Activated T-cell treated with anti-CD3 and anti-CD28 coated beads for 4 hours (primary cell): Measurements from ENCODE around the gene SEMA4B.
"Not testable (repeated sequence)": the region's sequence is repeated elsewhere in the genome, so short reads cannot be mapped to it uniquely, and the experiment has no call there.

Experiments used
- DNase-seq: peaks from one replicate; pipeline ENCODE4 v3.0.0-alpha.2; 2020

SEMA4B gene

DNA sequence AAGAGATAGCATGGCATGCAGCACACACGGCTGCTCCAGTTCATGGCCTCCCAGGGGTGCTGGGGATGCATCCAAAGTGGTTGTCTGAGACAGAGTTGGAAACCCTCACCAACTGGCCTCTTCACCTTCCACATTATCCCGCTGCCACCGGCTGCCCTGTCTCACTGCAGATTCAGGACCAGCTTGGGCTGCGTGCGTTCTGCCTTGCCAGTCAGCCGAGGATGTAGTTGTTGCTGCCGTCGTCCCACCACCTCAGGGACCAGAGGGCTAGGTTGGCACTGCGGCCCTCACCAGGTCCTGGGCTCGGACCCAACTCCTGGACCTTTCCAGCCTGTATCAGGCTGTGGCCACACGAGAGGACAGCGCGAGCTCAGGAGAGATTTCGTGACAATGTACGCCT, 27.8 kb downstream of the SEMA4B start:
- no peak for DNase-seq

DNA sequence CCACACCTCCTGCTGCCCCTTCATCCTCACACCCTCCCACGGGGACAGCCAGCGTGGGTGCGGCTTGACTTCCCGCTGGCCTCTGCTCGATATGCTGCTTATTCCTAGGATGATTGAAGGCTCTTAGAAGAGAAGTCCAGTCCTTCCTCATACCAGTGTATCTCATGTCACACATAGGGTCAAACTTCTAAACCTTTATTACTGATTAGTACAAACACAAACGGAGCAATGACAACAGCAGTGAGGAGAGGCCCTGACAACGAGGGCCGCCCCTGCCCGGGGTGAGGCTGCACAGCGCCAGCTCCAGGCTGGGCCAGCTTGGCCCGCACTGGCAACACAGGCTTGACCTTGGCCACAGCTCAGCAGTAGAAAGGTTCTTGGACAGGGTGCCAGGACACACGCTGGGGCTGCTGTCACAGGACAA, 29.0 kb downstream of the SEMA4B start:
- DNase-seq, result no peak

DNA sequence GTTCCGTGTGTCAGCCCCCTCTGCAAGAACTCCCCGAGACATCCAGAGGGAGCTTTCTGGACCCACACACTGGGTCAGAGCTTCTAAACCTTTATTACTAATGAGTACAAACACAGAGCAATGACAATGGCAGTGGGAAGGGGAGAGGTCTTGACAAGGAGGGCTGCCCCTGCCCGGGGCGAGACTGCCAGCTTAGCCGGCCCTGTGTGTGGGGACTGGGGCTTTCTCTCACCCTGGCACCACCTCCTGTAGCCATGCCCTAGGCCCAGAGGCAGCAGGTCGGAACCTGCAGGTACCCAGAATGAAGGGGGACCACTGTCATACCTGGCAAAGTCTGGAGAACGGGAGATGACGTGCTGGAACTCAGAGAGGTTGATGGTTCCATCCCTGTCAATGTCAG, 29.5 kb downstream of the SEMA4B start:
- no peak for DNase-seq

DNA sequence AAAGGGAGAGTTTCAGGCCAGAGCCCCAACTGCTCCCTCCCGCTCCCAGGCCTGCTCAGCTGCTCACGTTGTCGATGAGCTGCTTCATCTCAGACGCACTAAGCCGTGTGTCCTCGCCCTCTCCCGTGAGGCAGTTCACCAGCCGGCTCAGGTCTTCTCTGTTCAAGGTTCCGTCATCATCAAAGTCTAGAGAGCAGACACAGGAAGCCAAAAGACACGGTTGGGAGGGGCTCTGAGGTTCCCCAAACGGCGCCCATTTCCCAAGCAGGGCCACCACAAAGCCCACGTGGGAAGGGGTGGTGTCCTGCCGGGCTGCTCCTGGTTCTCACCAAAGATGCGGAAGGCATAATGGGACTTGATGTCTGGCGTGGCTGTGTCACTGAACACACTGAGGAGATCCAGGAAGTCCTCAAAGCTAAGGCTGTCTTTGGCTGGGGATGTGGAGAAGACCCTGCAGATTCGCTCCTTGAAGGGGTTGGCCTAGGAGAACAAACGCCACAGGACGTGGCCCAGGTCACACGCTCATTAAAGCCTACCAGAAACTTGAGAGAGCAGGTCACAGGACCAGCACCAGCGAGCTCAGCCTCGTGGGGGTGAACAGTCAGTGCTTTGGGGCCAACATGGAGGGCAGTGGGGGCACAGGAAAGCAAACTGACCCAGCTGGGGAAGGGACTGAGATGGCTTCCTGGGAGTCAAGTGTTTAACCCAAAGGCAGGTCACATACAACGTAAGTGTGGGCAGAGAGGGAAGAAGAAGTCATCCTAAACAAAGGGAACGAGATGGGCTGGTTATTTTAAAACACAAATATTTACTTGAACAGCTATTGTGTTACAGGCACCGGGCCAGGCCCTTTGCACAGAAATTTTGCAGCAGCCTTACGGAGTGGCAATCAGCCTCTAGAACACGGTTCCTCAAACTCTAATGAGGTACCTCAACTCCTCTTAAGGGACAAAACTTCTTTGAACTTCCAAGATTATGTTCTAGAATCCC, 30.2 kb downstream of the SEMA4B start:
- peak; percentile 50 for DNase-seq

DNA sequence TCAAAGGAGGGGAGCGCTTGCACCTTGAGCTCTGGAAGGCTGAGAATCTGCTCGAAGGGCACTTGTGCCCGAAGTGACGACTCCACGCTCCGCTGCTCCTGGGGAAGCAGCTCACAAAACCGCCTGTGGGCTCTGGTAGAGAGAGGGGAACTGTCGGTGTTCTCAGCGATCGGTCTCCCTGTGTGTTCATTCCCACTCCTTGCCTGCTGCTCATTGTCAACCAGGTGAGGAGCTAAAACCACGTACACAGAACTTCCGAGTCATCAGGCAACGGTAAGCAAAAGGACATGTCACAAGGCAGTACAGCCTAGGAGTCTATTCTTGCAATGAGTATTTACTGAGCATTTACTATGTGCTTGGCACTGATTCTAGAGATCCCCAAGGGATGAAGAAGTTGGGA, 31.1 kb downstream of the SEMA4B start:
- no peak for DNase-seq

DNA sequence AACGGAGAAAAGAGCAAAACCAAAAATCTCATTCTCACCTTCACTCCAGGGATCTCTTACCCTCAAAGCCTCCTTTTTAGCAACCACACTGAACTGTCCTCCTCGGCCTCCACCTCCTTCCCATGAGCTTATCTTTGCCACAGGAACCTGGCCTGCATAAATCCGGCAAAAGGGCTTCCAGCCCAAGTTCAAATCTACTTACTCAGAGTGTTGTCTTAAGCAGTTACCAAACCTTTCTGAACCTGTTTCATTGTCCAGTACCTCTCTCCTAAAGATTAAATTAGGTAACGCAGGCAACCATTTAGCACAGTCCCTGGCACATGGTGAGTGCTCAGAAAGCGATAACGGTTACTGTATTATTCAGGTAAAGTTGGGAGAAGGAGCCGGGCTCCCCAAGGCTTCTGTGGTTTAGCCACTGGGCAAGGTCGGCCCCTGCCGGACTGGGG, 31.8 kb downstream of the SEMA4B start:
- DNase-seq, result no peak

DNA sequence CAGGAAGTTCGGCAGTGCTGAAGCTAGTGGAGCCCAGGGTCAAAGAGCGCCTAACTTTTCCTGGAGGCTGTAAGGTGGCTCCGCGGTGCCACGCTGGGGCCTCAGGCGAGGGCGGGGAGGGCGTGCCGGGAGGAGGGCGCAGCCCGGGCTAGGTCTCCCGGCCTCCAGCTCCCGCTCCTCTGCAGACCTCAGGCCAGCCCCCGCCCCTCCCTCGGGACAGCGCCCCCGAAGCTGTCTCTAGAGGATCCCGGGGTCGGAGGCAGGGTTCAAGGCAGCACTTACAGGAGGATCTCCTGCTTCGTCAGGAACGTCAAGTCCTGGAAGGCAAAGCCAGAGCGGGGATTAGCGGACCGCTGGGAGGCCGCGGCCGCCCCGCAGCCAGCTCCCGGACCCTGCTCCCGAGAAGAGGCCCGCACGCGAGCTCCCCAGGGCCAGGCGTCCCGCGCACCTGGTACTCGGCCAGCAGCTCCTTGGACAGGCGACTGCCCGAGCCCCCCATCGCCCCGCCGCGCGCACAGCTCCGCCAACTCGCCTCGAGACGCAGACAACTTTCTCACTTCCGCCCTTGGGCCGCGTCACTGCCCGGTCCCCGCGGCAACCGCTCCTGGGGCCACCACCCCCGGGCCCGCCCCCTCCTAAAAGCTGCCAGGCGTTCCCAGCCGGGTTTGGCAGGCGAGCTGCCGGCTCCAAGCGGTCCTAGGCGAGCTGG, 32.4 kb downstream of the SEMA4B start, which contains the start of gene CIB1:
Gene CIB1, minus strand, starts transcription at position 555 of the 709 bp plus-strand sequence. Its CDS starts 56 bp downstream, at position 499.
- peak; percentile 93 for DNase-seq

DNA sequence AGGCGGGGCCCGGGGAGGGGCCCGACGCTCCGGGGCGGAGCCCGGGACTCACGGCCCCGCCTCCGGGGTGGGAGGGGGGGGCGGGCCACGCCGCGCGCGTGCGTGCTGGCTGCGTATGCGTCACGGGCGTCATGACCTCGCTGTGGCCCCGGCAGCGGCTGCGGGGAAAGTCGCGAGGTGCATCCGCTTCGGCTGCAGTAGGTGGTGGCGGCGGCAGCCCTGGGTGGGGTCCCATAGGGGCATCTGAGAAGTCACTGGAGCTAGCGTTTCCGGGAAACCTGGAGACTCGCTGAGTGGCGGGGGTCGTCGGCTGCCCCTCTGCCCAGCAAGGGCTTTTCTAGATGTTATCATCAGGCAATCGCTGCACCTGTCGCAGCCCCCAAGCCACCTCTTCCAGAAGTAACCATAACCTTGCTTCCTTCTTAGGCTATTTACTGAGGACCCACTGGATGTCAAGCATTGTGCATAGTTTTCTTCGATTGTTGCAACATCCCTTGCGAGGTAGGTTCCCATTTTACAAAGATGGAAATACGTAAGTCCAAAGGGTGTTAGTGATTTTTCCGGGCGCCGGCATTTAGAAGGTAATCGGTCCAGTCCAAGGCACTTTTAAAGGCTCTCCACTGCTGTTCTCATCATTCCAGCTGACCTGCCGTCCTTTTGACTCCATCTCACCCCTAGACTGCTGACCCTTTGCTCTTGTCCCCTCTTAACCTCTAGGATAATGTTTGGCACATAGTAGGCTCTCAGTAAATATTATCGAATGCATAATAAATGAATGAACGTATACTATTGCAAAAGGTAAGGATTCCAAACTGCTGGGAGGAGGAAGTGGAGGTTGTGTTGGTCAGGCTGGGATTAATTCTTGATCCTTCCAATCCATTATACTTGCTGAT, 33.2 kb downstream of the SEMA4B start, which contains the start of gene GDPGP1:
Gene GDPGP1, plus strand, starts transcription at position 114 of the 893 bp plus-strand sequence. CDS start 6,700 bp downstream, outside the sequence.
- DNase-seq, result no peak

DNA sequence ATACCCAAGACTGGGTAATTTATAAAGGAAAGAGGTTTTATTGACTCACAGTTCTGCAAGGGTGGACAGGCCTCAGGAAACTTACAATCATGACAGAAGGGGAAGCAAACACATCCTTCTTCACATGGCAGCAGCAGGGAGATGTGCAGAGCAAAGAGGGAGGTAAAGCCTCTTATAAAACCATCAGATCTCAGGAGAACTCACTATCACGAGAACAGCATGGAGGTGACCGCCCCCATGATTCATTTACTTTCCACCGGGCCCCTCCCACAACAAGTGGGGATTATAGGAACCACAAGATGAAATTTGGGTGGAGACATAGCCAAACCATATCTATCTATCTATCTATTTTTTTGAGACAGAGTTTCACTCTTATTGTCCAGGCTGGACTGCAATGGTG, 38.2 kb downstream of the SEMA4B start:
- no peak for DNase-seq

DNA sequence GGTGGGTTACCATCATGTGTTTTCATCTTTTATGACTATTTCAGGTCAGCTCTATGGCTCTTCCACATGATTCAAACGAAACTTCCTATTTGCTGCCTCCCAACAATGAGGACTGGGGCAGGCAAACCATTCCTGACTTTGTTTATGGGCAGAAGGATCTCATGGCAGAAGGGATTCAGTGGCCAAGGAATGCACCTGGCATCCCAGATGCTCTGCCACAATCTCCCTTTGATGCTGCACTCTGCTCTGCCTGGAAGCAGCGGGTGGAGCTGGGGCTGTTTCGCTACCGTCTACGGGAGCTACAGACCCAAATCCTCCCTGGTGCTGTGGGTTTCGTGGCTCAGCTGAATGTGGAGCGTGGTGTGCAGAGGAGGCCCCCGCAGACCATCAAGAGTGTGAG, 39.7 kb downstream of the SEMA4B start:
- no peak for DNase-seq

DNA sequence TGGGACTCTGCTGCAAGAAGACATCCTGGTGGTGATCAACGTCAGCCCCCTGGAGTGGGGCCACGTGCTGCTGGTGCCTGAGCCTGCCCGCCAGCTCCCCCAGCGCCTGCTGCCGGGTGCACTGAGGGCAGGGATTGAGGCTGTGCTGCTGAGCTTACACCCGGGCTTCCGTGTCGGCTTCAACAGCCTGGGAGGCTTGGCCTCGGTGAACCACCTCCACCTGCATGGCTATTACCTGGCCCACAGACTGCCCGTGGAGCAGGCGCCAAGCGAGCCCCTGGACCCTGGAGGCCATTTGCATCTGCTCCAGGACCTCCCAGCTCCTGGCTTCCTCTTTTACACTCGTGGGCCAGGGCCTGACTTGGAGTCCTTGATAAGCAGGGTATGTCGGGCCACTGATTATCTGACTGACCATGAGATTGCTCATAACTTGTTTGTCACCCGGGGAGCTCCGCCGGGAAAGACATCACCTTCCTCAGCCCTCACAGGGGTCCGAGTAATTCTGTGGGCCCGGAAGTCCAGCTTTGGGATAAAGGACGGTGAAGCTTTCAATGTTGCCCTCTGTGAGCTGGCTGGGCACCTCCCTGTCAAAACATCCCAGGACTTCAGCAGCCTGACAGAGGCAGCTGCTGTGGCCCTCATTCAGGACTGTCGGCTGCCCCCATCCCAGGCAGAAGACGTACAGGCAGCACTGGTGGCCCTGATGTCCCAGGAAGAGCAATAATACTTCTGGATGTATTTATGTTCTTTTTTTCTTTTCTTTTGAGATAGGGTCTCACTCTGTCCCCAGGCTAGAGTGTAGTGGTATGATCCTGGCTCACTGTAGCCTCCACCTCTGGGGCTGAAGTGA, 40.4 kb downstream of the SEMA4B start:
- DNase-seq, result no peak

DNA sequence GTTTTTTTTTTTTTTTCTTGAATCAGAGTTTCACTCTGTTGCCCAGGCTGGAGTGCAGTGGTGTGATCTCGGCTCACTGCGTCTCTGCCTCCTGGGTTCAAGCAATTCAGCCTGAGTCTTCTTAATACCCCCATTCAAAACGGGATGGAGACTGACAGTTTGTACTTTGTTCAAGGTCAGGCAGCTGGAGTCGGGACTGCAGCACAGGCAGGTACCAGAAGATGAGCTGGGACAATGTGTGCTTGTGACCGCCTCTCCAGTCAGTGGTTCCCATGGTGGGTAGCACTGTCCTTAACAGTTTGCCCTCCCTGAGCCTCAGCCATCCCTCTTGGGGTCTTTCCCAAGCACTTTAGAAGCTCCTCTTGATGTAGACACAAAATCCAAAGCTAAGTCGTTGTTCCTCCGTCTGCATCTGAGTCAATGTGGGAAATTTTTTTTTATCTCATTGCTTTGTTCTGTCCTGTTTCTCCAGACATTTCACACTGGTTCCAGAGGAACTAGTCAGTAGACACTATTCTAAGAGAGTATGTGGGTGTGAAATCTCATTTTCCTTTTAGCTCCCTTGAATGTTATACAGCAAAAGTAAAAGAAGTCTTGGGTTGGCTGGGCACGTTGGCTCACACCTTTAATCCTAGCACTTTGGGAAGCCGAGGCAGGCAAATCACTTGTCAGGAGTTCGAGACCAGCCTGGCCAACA, 43.0 kb downstream of the SEMA4B start:
- DNase-seq, result no peak

DNA sequence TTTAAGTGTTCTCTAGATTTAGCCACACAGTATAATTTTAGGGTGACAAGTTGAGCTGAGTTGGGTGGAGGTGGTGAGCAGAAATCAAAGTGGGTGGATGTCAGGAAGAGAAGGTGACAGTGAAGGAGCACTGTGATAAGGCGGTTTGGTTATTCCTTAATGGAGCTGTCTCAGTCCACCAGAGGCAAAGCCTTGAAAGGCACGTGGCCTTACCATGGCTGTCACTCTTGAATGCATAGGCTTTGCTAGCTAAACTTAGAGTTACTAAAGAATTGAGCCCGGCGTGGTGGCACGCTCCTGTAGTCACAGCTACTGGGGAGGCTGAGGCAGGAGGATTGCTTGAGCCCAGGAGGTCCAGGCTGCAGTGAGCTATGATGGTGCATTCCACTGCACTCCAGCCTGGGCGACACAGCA, 47.7 kb downstream of the SEMA4B start:
- DNase-seq, result no peak

DNA sequence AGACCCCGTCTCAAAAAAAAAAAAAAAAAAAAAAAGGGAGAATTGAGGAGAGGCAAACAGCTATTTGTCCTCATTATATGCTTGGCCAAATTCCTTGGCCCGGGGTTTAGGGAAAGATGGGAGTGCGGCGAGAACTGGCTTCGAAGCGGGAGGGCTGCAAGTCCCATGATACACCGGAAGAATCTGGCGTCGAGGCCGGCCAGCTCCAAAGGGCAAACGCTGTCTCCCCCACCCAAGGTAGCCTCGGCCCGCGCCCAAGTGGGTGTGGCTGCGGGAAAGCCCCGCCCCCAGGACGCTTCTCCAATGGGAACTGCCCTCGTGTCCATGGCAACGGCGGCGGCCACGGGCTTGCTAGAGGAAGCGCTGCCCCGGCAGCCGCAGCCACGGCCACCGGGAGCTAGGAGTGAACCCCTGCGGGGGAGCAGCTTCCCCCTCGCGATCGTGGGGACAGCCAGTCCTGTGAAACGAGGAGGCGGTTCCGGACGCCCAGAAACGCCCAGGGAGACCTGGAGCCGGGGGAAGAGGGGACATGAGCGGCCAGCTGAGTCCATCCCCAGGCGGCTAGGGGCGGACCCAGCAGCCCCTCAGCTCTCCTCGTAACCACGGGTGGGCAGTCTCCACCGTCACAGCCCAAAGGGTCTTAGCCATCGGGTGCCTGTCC, 48.2 kb downstream of the SEMA4B start, which contains the start of gene TTLL13:
Gene TTLL13, plus strand, starts transcription at position 354 of the 661 bp plus-strand sequence. CDS start 1,075 bp downstream, outside the sequence.
- peak; percentile 60 for DNase-seq

DNA sequence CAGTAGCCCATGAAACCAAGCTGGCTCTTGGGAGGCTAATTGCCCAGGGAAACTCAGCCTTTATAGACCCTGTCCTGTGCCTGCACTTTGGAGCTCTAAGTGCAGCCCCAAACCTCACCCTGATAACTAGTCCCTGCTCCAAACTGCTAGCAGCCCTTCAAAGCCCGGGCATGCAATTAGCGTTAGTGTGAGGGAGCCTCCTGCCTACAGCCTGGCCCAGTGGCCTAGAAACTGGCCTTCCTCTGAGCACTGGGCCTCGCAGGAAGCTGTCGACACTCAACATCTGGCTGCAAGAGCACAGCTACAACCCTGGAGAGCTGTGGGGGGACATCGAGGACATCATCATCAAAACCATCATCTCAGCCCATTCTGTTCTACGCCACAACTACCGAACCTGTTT, 56.6 kb downstream of the SEMA4B start:
- DNase-seq, result no peak

DNA sequence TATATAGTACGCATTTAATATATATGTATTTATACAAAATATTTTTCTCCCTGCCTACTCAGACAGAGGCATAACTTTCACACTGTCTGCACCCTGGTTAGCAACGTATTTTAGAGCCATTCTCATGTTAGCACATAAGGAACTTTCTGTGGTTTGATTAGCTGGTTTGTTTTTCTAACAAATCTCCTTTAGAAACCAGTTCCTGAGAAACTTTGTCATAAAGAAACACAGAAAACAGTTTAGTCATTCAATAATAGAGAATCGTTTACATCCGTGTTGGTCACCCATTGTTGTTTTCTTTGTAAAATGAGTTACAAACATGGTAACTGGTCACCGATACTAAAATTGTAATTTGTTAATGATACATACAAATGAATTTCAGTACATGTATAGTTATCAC, 58.4 kb downstream of the SEMA4B start:
- DNase-seq, result no peak

DNA sequence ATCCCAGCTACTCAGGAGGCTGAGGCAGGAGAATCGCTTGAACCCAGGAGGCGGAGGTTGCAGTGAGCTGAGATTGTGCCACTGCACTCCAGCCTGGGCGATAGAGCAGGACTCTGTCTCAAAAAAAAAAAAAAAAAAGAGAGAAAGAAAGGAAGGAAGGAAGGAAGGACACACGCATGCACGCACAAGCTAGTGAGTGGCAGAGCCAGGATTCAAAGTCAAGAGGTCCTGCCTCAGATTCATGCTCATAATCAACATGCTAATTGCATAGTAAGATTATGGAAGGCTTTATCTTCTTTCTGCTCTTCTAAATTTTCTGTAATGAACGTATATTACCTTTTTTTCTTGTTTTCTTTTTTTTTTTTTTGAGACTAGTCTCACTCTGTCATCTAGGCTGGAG, 59.6 kb downstream of the SEMA4B start:
- not testable (repeated sequence) for DNase-seq

DNA sequence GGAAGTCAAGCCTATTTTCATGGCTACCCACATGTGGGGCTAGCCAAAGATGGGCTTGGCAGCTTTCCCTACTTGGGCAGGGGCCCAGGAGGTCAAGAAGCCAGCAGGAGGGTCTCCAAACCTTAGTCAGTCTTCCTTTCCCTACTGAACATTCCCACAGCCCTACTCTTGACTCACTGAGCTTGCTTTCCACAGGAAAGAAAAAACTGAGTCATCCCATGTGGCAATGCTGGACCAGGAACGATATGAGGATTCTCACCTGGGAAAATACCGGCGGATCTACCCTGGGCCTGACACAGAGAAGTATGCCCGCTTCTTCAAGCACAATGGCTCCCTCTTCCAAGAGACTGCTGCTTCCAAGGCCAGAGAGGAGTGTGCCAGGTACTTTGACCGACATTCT, 60.7 kb downstream of the SEMA4B start:
- DNase-seq, result no peak

DNA sequence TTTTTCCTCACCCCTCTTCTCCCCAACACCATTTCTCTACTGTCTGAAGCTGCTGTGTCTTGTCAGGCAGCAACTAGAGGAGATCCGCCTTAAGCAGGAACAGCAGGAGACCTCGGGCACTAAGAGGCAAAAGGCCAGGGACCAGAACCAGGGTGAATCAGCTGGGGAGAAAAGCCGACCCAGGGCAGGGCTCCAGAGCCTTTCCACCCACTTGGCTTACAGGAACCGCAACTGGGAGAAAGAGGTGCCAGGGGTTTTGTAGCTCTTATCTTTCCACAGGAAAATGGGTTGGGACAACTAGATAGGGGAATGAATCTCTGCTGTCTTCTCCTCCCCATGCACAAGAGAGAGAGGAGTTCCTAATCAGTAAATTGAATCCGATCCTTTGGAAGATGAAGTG, 61.3 kb downstream of the SEMA4B start:
- no peak for DNase-seq

DNA sequence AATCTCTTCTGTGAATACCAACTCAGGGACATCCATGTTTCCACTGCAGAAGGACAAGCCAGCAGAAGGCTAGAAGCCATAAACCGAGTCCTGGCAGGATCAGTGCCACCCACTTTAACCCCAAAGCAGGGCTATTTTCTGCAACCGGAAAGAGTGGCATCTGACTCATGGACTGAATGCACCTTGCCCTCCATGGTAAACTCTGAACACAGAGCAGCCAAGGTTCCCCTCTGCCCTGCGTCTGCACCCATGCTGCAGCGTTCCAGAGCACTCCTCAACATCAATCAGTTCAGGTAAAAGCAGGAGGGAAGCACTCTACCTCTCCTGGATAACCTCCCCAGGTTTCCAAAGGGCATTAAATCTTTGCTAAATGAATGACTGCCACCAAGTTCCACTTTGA, 63.5 kb downstream of the SEMA4B start:
- peak; percentile 6 for DNase-seq
